ENCODE data around the gene ULK3. TPM values are rescaled to one million over a fixed set of nuclear protein-coding genes. Genes with fewer than 3 reads are reported as not detected.

The ULK3 gene
- total RNA-seq, 1 experiment from 2014 or later, result 47.6 TPM

- DNase-seq (ENCODE audit: low read depth, low spot score), result no peak
- in situ Hi-C loops (cut with HindIII; ENCODE audit: low pct_unique_long_range_greater_than_20kb, low sequenced_read_pairs), result no loop called here
Measured at GRCh38 chr15:74831813-74832495, 11.0 kb downstream of the ULK3 start.

DNA sequence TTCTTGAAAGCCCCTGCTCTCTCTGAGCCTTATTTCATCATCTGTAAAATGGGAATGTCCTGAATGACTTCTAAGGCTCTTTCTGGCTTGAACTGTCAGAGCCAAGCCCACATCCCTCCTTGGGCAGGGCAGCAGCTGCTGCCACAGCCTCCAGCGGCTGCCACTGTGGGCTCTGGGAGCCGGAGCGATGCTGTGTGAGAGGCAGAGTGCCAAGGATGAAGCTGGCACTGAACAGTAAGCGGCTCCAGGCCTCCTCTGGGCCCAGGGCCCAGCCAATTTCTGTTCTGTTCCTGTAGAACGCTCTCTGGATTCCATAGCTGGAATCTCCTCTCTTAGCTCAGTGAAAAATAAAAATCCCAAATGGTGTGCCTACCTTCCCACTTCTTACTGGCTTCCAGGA lies 12.1 kb downstream of the ULK3 start:
- in situ Hi-C loops (cut with HindIII; ENCODE audit: low pct_unique_long_range_greater_than_20kb, low sequenced_read_pairs), result no loop called here
- no peak for DNase-seq (ENCODE audit: low read depth, low spot score)

DNA sequence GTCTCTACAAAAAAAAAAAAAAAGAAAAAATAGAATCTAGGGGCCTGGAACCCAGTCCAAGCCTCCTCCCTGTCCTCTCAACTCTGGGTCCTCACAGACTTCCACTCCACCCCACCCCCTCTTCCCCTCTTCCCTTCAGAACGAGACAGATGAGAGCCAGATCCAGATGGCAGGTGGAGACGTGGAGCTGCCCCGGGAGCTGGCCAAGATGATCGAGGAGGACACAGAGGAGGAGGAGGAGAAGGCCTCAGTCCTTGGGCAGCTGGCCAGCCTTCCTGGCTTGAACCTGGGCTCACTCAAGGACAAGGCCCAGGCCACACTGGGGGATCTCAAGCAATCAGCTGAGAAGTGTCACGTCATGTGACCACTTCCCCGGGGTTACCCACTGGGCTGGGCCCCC lies 13.0 kb downstream of the ULK3 start:
- in situ Hi-C loops (cut with HindIII; ENCODE audit: low pct_unique_long_range_greater_than_20kb, low sequenced_read_pairs), result no loop called here
- no peak for DNase-seq (ENCODE audit: low read depth, low spot score)

- no peak for DNase-seq (ENCODE audit: low read depth, low spot score)
- in situ Hi-C loops (cut with HindIII; ENCODE audit: low pct_unique_long_range_greater_than_20kb, low sequenced_read_pairs), result no loop called here
Measured at GRCh38 chr15:74829486-74829885, 13.5 kb downstream of the ULK3 start.

DNA sequence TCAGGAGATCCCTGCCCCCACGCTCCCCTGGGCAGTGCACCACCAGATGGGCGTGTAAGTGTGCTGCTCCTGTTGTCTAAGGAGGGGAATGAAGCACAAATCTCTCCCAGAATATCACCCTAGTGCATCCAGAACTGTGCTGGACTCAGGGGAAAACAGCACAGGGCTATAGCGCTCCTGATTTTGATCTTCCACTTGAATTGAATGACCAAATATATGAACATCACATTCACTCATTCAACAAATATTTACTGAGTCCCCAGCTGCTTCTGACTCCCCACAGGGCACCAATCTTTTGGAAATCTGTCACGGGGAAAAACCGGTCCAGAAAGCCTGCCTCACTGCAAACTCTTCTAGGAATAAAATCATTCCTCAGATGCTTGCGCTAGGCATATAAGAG lies 14.1 kb downstream of the ULK3 start:
- no peak for DNase-seq (ENCODE audit: low read depth, low spot score)
- in situ Hi-C loops (cut with HindIII; ENCODE audit: low pct_unique_long_range_greater_than_20kb, low sequenced_read_pairs), result no loop called here

DNA sequence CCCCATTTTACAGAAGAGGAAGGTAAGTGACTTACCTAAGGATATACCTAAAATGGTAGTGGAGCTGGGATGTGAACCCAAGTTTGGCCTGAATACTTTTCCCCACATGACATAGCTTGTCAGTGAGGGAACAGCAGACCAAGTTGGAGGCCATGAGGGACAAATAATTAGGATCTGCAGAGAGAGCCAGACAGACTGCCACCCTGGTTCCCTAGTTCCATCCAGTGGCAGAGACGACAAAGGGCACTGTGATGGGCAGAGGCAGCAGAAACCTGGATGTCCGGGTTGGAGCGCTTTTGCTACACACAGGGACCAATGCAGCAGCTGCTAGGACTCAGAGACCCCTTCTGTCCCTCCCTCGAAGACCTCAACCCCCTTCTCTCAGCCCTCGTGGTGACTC lies 15.3 kb downstream of the ULK3 start:
- no peak for DNase-seq (ENCODE audit: low read depth, low spot score)
- in situ Hi-C loops (cut with HindIII; ENCODE audit: low pct_unique_long_range_greater_than_20kb, low sequenced_read_pairs), result no loop called here

GRCh38 chr15:74826921-74827320 lies 16.0 kb downstream of the ULK3 start:
- no peak for DNase-seq (ENCODE audit: low read depth, low spot score)
- in situ Hi-C loops (cut with HindIII; ENCODE audit: low pct_unique_long_range_greater_than_20kb, low sequenced_read_pairs), result no loop called here

DNA sequence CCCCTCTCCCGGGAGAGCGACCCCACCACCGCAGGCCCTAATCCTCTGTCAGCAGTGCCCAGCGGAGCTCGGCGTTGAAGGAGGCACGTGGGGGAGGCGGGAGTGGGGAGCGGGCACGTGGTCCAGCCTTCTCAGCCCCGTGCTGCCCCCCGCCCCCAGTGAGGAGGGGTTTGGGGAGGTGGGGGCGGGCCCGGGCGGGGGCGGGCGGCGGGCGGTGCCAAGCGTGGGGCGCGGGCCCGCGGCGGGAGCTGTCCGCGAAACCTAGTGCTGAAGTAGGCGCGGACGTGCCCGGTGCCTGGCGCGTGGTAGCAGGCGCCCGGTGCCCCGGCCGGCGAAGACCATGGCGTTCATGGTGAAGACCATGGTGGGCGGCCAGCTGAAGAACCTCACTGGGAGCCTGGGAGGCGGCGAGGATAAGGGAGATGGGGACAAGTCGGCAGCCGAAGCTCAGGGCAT lies 16.6 kb downstream of the ULK3 start, which contains the start of gene CPLX3:
CPLX3 (plus strand) TSS at position 264 of the 456 bp plus-strand sequence; CDS start at position 341, 77 bp downstream.
- in situ Hi-C loops (cut with HindIII; ENCODE audit: low pct_unique_long_range_greater_than_20kb, low sequenced_read_pairs), result no loop called here
- no peak for DNase-seq (ENCODE audit: low read depth, low spot score)

GRCh38 chr15:74825866-74826265 lies 17.1 kb downstream of the ULK3 start:
- in situ Hi-C loops (cut with HindIII; ENCODE audit: low pct_unique_long_range_greater_than_20kb, low sequenced_read_pairs), result no loop called here
- DNase-seq (ENCODE audit: low read depth, low spot score), result no peak

- DNase-seq (ENCODE audit: low read depth, low spot score), result no peak
- in situ Hi-C loops (cut with HindIII; ENCODE audit: low pct_unique_long_range_greater_than_20kb, low sequenced_read_pairs), result no loop called here
Measured at GRCh38 chr15:74824976-74825375, 18.0 kb downstream of the ULK3 start.

- in situ Hi-C loops (cut with HindIII; ENCODE audit: low pct_unique_long_range_greater_than_20kb, low sequenced_read_pairs), result no loop called here
Measured at GRCh38 chr15:74823324-74823723, 19.6 kb downstream of the ULK3 start.

GRCh38 chr15:74822233-74822632 lies 20.7 kb downstream of the ULK3 start:
- no peak for DNase-seq (ENCODE audit: low read depth, low spot score)

More at GRCh38 chr15:74823324-74823723, 19.6 kb downstream of the ULK3 start:
- no peak for DNase-seq (ENCODE audit: low read depth, low spot score)

GRCh38 chr15:74821790-74822158 lies 21.2 kb downstream of the ULK3 start:
- no peak for DNase-seq (ENCODE audit: low read depth, low spot score)
- in situ Hi-C loops (cut with HindIII; ENCODE audit: low pct_unique_long_range_greater_than_20kb, low sequenced_read_pairs), result no loop called here

More at GRCh38 chr15:74822233-74822632, 20.7 kb downstream of the ULK3 start:
- in situ Hi-C loops (cut with HindIII; ENCODE audit: low pct_unique_long_range_greater_than_20kb, low sequenced_read_pairs), result no loop called here

GRCh38 chr15:74821091-74821789 lies 21.7 kb downstream of the ULK3 start:
- in situ Hi-C loops (cut with HindIII; ENCODE audit: low pct_unique_long_range_greater_than_20kb, low sequenced_read_pairs), result no loop called here
- no peak for DNase-seq (ENCODE audit: low read depth, low spot score)

- in situ Hi-C loops (cut with HindIII; ENCODE audit: low pct_unique_long_range_greater_than_20kb, low sequenced_read_pairs), result no loop called here
- DNase-seq (ENCODE audit: low read depth, low spot score), result no peak
Measured at GRCh38 chr15:74820056-74820455, 22.9 kb downstream of the ULK3 start.

GRCh38 chr15:74817370-74817737 lies 25.6 kb downstream of the ULK3 start:
- no peak for DNase-seq (ENCODE audit: low read depth, low spot score)
- in situ Hi-C loops (cut with HindIII; ENCODE audit: low pct_unique_long_range_greater_than_20kb, low sequenced_read_pairs), result no loop called here

DNA sequence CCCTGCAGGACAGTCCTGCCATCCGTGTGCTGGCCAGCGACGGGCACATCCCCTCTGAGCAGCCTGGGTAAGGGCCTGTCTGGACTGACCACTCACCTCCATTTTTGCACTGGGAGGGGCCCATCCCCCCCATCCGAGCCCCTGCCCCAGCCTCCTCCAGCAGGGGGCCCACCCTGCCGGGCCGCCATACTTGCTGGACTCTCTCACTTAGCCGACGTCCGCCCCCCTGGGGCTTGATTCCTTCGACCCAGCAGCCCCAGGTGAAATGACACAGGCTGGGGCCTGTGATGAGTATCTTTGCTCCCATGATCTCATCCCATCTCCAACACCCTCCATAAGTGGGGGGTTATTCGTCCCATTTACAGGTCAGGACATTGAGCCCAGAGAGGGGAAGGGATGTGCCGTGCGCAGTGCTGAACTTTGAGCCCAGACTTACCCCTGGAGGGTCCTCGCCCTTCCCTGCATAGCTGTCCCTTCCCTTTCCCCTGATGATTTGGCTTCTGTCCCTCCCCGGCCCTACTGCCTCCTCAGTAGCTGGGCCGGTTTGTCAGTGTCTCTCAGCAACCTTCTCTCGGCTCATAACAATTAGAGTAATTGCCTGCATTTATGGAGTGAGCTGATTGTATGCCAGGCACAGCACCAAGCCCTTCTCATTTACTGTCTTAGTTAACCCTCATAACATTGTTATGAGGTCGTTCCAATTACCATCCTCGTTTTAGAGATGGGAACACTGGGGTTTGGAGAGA lies 26.2 kb downstream of the ULK3 start:
- DNase-seq (ENCODE audit: low read depth, low spot score), result no peak
- in situ Hi-C loops (cut with HindIII; ENCODE audit: low pct_unique_long_range_greater_than_20kb, low sequenced_read_pairs), result no loop called here

GRCh38 chr15:74815961-74816360 lies 27.0 kb downstream of the ULK3 start:
- in situ Hi-C loops (cut with HindIII; ENCODE audit: low pct_unique_long_range_greater_than_20kb, low sequenced_read_pairs), result no loop called here
- DNase-seq (ENCODE audit: low read depth, low spot score), result no peak

Measured in SK-MEL-5 (cell line).